Cardiac muscle cell (in vitro differentiated cells and primary cell): ENCODE measurements around the gene GSG1L. TPM values are rescaled to one million over a fixed set of nuclear protein-coding genes. Genes with fewer than 3 reads are reported as not detected.

Source experiments
- DNase-seq, 2 donors: peaks; one replicate each; pipeline versions ENCODE4 v3.0.0 to v3.0.0-alpha.2; 2010 to 2017; ENCODE audit warnings: low read depth in 1 of 2, low spot score in 1 of 2
- H3K27ac ChIP-seq: fragments of 200-600 bp; sonication (generic); 2 replicates; pipeline ENCODE4 v1.5.1; 2016
- H3K27me3 ChIP-seq: fragments of 200-600 bp; sonication (generic); 2 replicates; pipeline ENCODE4 v1.6.0; 2016; ENCODE audit warnings: control low read depth
- H3K36me3 ChIP-seq: fragments of 200-600 bp; sonication (generic); 2 replicates; pipeline ENCODE4 v1.5.1; 2016; ENCODE audit warnings: control low read depth
- H3K4me1 ChIP-seq: fragments of 200-600 bp; sonication (generic); 2 replicates; pipeline ENCODE4 v1.8.1; 2017; ENCODE audit warnings: low read depth, mild to moderate bottlenecking, mixed run types
- H3K4me3 ChIP-seq: fragments of 200-600 bp; sonication (generic); 2 replicates; pipeline ENCODE4 v1.5.1; 2016; ENCODE audit warnings: mild to moderate bottlenecking
- H3K9me3 ChIP-seq: fragments of 200-600 bp; sonication (generic); 2 replicates; pipeline ENCODE4 v1.5.1; 2017; ENCODE audit warnings: low read depth, mild to moderate bottlenecking, control low read depth
- polyA plus RNA-seq: library from polyadenylated mRNA; unstranded; fragments of >200 nt; fragmentation: Nextera tagmentation; extraction: Ambion mirVana; gene quantifications from 2 replicates; pipeline ENCODE4 v1.2.1, GENCODE V29; 2016
- total RNA-seq: library from RNA; depleted of rRNA; stranded (reverse); fragments of >200 nt; gene quantifications from 2 replicates; pipeline ENCODE4 v1.2.3, GENCODE V29; 2016
- TF ChIP-seq, protein P1 (sequence below): IDR thresholded peaks from 2 replicates; pipeline ENCODE4 v1.5.1; 2012; ENCODE audit warnings: low read depth, mild to moderate bottlenecking, low read length

GSG1L gene
- total and polyA plus RNA-seq, 2 experiments from 2014 or later = not detected

DNA sequence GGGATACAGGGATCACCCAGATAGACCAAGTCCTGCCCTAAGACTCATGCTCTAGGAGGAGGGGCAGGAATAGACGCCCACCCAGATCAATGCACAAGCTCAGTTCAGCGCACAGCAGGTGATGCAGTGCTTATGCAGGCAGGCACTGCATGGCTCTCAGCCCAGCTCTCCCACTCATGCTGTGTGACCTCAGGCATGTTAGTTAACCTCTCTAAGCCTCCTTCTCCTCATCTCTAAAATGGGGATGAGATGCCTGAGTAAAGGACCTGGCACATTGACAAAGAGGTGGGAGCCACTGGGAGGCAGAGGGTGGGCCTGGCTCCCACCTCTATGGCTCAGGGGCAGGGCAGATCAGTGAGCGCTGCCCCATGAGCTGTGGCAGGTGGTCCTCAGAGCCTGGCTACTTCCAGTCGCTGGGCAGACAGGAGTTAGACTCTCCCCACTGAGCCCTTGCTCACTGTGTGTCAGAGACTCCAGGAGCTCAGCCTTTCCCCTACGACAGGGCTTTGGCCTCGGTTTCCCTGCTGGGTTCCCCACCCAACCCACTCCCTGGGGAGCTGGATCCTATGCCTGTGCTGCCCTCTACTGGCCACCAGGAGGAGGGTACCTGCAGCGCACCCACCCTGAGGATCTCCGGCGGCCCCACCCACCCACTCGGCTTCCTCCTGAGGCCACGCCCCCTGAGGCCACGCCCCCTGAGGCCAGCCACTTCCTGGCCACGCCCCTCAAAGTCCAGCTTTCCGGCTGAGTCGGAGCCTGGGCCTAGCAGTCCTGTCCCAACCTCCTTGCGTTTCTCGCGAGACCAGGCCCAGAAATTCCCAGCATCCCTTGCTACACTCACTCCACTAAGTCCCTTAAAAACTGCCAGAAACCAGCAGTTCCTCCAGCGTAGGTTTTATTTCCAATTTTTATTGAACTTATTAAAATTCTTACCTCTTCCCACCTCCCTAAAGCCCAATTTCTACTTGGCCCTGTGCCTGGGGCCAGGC is 196.1 kb downstream of the GSG1L start:
- DNase-seq = peak; percentile 82 to 84
- no peak overlapping the region for H3K4me3 ChIP-seq
- H3K9me3 ChIP-seq = no peaks in the 10 kb centered on the region
- H3K4me1 ChIP-seq = no peaks in the 10 kb centered on the region
- H3K27me3 ChIP-seq = peaks cover 3% of the 10 kb centered on the region
- H3K36me3 ChIP-seq = no peaks in the 10 kb centered on the region
- no peak overlapping the region for H3K27ac ChIP-seq
- TF ChIP-seq, protein P1, sequence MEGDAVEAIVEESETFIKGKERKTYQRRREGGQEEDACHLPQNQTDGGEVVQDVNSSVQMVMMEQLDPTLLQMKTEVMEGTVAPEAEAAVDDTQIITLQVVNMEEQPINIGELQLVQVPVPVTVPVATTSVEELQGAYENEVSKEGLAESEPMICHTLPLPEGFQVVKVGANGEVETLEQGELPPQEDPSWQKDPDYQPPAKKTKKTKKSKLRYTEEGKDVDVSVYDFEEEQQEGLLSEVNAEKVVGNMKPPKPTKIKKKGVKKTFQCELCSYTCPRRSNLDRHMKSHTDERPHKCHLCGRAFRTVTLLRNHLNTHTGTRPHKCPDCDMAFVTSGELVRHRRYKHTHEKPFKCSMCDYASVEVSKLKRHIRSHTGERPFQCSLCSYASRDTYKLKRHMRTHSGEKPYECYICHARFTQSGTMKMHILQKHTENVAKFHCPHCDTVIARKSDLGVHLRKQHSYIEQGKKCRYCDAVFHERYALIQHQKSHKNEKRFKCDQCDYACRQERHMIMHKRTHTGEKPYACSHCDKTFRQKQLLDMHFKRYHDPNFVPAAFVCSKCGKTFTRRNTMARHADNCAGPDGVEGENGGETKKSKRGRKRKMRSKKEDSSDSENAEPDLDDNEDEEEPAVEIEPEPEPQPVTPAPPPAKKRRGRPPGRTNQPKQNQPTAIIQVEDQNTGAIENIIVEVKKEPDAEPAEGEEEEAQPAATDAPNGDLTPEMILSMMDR = peak; percentile 55

DNA sequence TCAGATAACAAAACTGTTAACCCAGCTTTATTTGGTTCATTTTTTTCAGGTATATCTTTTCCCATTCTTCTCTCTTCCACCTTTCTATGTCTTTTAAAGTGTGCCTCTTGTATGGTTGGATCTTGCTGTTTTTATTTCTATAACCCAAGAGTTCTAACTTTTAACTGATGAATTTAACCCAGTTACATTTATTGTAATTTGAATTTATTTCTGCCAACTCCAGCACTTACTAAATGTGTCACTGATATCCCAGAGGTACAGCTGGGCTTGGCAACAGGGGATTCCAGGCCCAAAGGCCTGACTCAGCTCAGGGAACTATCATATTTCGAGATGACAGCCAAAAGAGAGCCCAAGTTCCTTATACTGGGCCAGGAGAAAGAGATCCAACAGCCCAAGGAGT is 200.1 kb downstream of the GSG1L start:
- Histone ChIP-seq H3K4me3 (no peak overlapping the region), H3K36me3 (no peaks in the 10 kb centered on the region), H3K9me3 (no peaks in the 10 kb centered on the region), H3K4me1 (no peaks in the 10 kb centered on the region), H3K27ac (no peak overlapping the region), H3K27me3 (no peaks in the 10 kb centered on the region)
- DNase-seq = no peak
- TF ChIP-seq, protein P1 = no peak

- TF ChIP-seq, protein P1 = no peak
- Histone ChIP-seq H3K4me3 (no peak overlapping the region), H3K9me3 (no peaks in the 10 kb centered on the region), H3K4me1 (no peaks in the 10 kb centered on the region), H3K27me3 (no peaks in the 10 kb centered on the region), H3K27ac (no peak overlapping the region), H3K36me3 (no peaks in the 10 kb centered on the region)
- no peak for DNase-seq
Measured at GRCh38 chr16:27862953-27863352, 200.6 kb downstream of the GSG1L start.

- Histone ChIP-seq H3K27ac (no peak overlapping the region), H3K27me3 (no peaks in the 10 kb centered on the region), H3K4me3 (no peak overlapping the region), H3K9me3 (no peaks in the 10 kb centered on the region), H3K4me1 (no peaks in the 10 kb centered on the region), H3K36me3 (no peaks in the 10 kb centered on the region)
- no peak for DNase-seq
- TF ChIP-seq, protein P1 = no peak
Measured at GRCh38 chr16:27860091-27860490, 203.4 kb downstream of the GSG1L start.

GRCh38 chr16:27859020-27859419 is 204.5 kb downstream of the GSG1L start:
- DNase-seq = no peak
- no peaks in the 10 kb centered on the region for H3K36me3 ChIP-seq
- TF ChIP-seq, protein P1 = peak; percentile 14
- peaks cover under 1% of the 10 kb centered on the region for H3K4me1 ChIP-seq
- H3K27ac ChIP-seq = no peak overlapping the region
- no peaks in the 10 kb centered on the region for H3K27me3 ChIP-seq
- no peaks in the 10 kb centered on the region for H3K9me3 ChIP-seq
- H3K4me3 ChIP-seq = no peak overlapping the region
